Activated T-helper 1 cell treated with anti-CD3 and anti-CD28 coated beads, Interleukin-2, amount 50 U/mL, for 16 hours (primary cell): Measurements from ENCODE around the gene ZIK1.

Experiments
- DNase-seq, 2 donors: peaks; one replicate each; pipeline ENCODE4 v3.0.0-alpha.2; 2020; ENCODE audit warnings: low read depth in 1 of 2, low spot score in 1 of 2

ZIK1 gene

DNA sequence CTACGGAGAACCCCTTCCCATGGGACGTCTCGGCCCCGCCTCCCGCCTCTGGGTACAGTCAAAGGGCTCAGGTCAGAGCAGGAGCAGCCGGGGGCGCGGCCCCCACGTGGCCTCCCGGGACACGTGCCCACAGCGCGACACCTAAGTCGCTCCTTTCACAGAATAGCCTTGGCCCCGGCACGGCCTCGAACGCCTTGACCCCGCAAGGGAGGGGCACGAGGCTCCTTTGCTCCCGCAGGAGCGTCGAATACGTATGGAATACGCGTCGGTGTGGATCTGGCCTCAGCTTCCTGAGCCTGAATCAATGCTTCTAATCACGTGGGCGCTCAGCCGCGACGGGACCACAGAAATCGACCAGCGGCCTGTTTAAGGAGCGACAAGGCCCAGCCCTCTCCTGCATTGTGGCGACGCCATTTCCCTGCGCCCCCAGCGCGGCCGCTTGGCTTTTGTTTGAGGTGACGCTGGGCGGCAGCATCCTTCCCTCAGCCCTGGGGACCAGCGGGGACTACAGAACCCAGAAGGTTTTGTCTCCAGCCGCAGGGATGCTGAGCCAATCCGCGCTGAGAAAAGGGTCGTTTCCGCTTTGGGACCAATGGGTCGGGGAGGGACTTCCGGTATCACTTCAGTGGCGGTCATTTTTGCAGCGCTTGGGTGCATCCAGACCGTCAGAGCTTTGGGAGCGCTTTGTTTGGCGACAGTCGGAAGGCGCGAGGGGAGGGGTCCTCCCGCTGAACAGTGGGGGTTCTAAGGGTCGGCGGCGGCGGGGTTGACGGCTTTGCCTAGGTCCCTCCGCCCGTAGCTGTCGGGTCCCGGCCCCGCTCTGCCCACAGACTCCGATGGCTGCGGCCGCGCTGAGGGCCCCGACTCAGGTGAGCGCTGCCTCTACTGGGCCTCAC, at the start of gene ZIK1:
TSS of gene ZIK1 (plus strand) at position 625 of the 896 bp plus-strand sequence. CDS start at position 837, 212 bp downstream.
- DNase-seq: peak; percentile 69 to 71

DNA sequence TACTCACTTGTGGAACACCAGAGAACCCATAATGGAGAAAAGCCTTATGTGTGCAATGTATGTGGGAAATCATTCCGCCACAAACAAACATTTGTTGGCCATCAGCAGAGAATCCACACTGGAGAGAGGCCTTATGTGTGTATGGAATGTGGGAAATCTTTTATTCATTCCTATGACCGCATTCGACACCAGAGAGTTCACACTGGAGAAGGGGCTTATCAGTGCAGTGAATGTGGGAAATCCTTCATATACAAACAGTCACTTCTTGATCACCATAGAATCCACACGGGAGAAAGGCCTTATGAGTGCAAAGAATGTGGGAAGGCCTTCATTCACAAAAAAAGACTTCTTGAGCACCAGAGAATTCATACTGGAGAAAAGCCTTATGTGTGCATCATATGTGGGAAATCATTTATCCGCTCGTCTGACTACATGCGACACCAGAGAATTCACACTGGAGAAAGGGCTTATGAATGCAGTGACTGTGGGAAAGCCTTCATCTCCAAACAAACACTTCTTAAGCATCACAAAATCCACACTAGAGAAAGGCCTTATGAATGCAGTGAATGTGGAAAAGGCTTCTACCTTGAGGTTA, 45.9 kb upstream of the ZIK1 start:
- no peak for DNase-seq

DNA sequence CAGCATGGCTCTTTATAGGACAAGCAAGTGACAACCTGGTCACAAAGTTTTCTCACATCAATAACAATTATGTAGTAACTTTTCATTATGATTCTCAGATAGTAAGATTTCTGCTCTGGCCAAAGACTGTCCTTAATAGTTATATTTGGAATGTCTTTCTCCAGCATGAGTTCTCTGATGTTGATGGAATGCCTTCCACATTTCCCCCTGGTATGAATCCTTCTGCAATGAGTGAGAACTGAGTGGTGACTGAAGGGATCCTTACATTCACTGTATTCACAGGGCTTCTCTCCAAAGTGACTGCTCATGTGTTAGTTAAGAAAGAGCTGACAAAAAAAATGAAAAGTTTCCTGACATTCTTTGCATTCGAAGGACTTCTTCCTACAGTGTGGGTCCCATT, 37.4 kb upstream of the ZIK1 start:
- DNase-seq: no peak

DNA sequence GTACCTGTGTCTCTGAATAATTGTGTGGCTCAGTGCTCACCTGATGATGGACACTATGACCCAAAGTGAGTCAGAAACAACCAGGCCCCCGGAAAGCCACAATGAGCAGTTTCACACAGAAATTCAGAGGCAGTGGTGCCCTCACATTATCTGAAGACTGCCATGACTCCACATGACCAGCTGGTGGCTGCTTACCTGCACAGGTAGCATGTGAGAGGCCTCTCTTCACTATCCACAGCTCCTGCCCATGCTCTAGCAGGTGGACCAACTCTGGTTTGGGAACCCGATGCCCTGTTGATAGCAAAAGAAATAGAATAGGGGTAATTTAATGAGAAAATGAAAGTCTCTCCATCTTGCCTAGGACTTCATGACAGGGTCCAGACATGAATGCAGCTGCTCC, 31.5 kb upstream of the ZIK1 start:
- no peak for DNase-seq

DNA sequence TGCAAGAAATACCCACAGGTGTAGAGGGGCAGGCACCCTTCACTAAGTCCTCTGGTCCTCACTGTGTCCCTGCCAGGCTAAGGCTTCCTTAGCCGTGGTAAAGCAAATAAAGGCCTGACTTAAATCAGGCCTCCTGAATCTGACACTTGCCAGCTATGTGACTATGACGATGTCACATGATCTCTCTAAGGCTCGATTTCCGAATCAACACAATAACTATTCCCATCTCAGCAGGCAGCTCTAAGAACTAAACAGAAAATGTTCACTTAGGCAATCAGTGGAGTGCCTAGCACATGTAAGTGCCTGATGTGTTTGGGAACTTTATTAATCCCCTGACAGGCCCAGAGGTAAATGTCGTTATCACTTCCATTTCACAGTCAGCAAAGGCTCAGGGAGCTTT, 26.3 kb upstream of the ZIK1 start:
- no peak for DNase-seq

DNA sequence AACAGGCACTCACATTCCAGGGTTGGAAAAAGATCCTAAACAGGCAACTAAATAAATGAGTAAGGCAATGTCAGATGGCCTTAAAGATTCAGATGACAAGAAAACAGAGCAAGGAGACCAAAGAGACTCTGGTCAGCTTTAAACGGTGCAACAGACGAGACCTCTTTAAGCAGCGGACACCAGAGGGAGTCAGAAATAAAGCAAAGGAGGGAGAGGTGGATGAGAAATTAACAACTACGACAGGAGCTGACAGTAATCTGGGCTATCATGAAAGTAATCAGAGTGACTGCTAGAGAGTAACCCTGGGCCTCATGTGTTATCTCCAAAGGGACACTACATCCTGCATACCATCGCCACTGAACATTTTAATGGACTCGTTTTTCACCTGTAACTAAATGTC, 25.4 kb upstream of the ZIK1 start:
- DNase-seq: no peak

DNA sequence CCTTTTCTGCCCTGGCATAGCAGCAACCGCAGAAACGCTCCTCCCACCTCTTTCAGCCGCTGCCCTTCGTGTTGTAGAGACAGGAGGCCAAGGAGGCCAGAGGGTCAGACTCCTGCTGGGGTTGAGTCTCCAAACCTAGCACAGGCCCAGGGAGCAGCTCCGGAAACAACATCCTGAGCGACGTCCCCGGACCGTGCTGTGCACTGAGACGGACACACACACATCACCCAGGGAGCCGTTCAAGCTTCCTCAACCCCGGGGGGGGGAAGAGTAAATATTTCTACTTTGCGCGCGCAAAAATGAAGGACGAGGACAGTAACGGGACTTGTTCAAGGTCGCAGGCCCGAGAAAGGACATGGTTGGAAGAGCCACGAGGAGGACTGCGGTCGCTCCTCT, 24.9 kb upstream of the ZIK1 start:
- DNase-seq: no peak

DNA sequence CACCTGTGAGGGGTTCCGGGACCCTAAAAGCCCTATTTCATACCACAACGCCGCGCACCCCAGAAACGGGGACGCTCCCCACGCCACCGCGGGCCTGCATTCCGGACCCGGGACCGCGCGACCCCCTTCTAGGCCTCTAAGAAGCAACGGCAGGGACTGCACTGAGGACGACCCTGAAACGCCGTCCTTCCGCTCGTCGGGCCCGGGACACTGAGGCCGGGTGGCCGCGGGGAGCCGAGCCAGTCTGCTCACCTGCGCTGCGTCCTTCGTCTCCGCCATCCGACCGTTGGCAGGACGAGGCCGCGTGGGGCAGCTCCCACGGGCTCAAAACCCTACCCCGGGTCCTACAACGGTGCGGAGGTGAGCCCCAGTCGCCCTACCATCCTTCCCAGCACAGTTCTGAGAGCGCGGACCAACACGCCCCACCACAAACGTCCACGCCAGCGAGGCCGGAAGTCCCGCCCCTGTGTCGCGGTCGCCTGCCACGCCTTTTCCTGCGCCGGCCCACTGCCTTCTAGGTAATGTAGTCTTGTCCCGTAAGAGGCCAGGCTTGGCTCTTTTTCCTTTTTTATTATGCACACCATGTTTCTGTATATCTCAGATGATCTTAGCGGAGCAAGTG, 24.4 kb upstream of the ZIK1 start, which contains the start of gene ZNF550:
TSS of gene ZNF550 (minus strand) at position 460 of the 622 bp plus-strand sequence. CDS start at position 279, 181 bp downstream.
- DNase-seq: peak; percentile 77 to 83

DNA sequence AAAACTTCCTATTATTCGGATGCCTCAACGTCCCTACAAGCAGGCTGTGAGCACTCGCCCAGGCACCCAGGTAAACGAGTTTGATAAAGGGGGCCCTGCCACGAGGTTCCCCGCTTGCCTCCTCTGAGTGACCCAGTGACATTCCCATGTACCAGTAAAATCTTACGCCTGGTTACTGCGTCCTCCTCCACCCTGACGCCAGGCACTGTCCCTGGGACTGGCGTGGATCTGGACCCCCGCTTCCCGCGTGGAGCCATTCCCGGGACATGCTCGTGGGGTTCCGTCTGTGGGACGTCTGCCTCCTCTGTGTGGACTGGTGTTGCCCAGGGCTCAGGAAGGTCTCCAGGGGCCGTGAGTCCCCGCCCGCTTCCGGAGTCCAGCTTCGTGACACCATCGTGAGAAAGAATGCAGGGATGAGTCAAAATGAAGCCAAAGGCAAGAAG, 23.9 kb upstream of the ZIK1 start:
- DNase-seq: no peak

DNA sequence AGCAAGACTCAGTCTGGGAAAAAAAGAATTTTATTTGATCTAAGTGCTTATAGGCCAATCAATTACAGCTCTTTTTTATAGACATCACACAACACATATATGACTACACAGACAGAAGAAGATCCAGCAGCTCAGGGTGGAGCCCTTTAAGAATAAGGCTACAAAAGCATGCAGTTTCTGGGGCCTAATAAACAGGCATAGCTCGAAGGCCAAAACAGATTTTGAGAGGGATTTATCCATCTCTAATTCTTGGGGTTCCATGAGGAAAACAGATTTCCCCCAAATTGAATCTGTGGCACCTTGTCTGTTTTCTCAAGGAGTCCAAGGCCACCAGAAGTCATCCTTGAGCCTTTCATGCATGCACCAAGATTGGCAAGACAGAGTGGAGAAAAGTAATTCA, 20.4 kb upstream of the ZIK1 start:
- no peak for DNase-seq

DNA sequence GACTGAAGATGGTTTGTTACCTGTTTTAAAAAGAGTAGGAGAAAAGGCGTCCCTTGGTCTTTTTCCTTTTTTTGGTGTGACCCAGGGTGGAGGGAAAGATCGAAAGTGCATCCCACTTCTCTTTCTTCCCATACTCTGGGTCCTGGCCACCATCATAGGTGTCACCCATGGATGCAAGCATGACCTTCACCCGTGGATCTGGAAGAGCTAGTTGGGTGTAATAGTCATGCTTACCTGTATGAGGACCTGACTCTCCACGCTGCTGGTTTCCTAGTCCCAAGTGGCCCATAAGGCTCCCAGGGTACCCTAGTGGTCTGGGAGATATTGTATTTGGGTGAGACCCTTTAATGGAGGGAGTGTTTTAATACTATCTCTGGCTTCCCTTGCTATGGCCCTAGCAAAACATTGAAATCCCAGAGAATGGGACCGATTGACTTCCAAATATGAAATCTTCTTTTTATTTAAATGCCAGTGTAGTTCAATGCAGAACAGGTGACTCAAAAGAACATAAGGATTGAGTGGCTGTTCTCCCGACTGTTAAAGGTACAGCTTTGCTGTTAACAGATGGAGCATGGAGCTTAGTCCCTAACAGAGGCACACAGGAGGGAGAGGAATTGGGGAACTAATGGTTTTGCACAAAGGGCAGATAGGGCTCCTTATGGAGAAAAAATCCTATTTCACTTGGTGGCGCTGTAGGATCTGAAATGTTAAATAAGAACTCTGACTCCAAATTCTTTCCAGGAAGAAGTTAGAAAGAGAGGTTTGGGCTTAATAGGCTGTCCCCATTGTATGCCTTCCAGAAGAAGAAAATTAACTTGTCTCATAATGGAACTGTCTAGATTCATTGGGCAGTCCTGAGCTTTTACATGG, 17.3 kb upstream of the ZIK1 start:
- no peak for DNase-seq

DNA sequence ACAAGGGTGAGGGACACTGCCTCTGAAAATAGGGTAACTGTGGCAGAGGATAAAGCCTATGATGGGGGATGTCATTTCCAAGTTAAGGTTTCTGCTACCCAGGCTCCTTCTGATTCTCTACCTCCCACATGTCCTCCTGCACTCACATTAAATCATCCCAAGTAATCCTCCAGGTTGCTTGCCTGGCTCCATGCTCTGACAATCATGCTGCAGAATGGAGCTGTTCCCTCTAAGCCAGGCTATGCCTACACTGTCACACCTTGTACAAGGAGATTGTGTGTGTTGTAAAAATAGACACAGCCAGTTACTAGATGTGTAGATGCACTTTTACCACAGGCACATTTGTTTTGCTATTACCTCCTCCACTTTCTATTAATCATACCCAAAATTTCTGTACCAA, 13.2 kb upstream of the ZIK1 start:
- no peak for DNase-seq

DNA sequence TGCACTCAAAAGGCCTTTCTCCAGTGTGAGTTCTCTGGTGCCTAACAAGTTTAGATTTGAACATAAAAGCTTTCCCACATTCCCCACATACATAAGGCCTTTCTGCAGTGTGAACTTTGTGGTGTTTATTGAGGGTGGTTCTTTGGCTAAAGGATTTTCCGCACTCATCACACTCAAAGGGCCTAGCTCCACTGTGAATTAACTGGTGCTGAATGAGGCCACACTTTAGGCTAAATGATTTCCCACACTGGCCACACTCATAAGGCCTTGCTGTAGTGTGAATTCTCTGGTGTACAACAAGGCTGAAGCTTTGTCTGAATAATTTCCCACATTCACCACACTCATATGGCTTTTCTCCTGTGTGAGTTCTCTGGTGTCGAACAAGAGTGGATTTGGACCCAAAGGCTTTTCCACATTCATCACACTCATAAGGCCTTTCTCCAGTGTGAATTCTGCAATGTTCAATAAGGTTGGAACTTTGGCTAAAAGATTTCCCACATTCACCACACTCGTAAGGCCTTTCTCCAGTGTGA, 11.5 kb upstream of the ZIK1 start:
- no peak for DNase-seq

DNA sequence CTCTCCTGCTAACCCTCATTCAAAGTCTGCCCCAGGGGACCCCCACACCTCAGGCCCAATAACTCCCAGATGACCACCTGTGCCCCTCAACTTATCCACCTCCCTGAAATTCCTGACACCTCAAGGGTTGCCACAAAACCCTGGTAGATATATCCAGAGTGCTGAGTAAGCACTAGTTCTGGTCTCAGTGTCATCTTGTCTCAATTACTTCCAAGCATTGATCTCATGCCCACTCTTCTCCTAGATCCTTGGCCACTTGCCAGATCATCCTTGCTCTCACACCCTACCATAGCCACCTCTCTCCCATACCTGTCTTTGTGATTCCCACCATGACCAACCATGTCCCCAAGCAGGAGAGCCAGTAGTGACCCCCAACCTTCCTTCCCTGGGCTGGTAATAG, 7.3 kb upstream of the ZIK1 start:
- no peak for DNase-seq

DNA sequence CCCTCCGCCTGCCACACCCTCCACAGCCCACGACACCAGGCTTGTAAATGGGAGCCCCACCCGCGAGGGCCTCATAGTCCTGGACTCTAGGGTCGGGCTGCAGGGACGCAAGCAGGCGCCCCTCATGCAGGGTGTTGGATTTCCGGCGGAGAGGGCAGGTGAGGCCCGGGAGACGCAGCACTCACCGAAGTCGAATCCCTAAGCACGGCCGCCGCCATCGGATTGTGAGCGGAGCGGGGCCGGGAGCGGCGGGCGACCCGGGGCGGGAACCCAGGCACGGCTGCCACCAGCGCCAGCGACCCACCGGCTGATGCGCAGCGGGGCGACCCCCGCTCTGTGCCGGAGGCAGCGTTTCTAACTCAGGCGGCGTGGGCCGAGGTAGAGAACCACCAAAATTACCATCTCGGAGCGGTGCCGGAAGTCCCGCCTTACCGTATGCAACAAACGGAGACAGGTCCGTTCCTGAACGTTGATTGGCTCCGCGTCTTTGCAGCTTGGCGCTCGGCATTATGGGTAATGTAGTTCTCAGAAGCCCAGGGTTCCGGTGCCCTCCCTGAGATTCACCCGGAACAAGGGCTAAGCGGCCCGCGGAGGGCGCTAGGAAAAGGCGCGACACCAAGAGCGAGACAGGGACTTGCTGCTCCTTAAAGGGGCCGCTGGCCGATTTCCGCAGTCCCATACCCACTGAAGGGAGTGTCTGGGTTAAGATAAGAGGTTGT, 5.3 kb upstream of the ZIK1 start, which contains the start of gene ZNF416:
TSS of gene ZNF416 (minus strand) at position 425 of the 719 bp plus-strand sequence. CDS start at position 218, 207 bp downstream.
- peak; percentile 89 to 93 for DNase-seq

DNA sequence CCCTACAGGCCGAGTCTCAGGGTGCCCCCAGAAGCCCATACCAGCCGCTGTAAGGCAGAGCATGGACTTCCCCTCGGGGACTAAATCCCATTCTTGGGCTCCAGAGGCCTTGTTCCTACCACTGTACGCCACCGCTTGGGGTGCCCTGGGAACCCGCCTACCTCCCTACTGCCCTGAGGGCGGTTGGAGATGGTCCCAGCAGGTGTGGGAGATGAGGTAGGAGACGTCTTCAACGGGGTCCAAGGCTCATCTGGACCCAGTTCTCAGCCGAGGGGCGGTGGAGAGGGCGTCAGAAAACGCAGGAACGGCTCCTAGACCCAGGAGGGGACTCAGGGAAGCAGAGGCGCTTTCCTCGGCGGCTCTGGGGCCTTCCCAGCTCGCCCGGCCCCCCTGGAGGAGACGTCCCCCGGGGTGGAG, 833 bp upstream of the ZIK1 start:
- DNase-seq: no peak

DNA sequence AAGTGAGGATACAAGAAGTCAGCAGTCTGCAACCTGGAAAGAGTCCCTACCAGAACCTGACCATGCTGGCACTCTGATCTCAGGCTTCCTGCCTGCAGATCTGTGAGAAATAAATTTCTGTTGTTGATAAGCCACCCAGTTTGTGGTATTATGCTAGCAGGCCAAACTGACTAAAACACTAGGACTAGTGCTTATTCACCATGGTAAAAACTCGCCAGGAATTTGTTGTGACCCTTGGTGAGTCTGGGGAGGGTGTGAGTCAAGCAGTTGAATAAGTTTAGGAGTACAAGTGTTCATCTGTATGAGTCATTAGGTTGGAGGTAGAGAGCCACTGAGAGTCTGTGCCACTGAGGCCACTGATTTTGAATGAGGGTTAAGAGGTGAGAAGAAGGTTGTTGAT, 3.6 kb downstream of the ZIK1 start:
- no peak for DNase-seq

DNA sequence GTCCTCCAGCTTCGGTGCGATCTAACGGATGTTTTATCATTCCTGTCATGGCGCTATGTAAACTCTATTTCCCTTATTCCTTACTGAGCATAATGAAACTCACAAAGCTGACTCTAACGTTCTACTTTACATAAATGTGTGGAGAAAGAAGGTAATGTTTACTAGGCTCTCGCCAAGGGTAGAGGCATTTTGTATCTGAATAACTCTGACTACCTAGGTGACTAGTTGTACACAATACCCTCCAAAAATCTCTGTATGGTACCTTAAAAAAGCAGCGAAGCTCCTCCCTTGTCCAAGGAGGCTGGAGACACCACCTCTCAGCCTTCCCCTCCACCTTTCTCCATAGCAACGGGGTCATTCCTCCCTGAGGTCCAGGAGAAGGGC, 15.4 kb downstream of the ZIK1 start:
- DNase-seq: no peak

DNA sequence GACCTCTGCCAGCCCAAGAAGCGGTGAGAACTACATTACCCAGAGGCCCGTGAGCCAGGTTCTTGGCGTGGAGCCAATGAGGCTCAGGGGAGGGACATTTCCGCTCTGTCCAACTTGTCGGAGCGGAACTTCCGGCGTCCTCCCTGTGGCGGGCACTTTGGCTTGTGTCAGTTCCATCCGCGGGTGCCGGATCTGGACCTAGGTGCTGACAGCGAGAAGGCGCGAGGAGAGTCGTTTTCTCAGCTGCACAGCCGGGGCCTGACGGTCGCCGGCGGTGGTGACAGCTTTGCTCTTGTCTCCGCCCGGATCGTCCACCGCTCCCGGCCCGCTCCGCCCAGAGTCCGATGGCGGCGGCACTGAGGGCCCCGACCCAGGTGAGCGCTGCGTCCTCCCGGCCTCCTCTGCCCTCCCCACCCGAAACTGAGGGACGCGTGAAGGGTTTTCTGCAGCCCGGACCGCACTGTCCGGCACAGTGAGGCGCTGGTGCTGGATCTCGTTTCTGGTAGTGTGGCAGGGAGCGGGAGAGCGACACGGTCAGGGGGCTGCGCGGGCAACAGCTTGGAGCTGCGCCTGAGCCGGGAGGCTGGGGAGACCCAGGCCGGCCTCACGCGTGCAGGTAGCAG, 15.9 kb downstream of the ZIK1 start, which contains the start of gene ZNF530:
TSS of gene ZNF530 (plus strand) at position 125 of the 623 bp plus-strand sequence. CDS start 4,461 bp downstream, outside the sequence.
- peak; percentile 71 to 77 for DNase-seq
